WTC11 (cell line): Measurements from ENCODE around the gene CBX7. TPM values are rescaled to one million over a fixed set of nuclear protein-coding genes. Genes with fewer than 3 reads are reported as not detected.

ENCODE experiments used
- AFF4 ChIP-seq: sonication (generic); formaldehyde crosslinking; IDR thresholded peaks from 2 replicates; pipeline ENCODE4 v1.8.1; 2023; ENCODE audit warnings: mild to moderate bottlenecking, missing genetic modification reagents, borderline replicate concordance
- AR ChIP-seq: fragments of 250-450 bp; sonication (Bioruptor Pico); IDR thresholded peaks from 2 replicates; pipeline ENCODE4 v1.9.0; 2021; ENCODE audit warnings: mild to moderate bottlenecking
- ARID4B ChIP-seq: sonication (generic); formaldehyde crosslinking; IDR thresholded peaks from 2 replicates; pipeline ENCODE4 v1.8.0; 2023; ENCODE audit warnings: missing genetic modification reagents, mild to moderate bottlenecking, borderline replicate concordance
- IRF1 ChIP-seq: sonication (generic); formaldehyde crosslinking; IDR thresholded peaks from 2 replicates; pipeline ENCODE4 v1.8.0; 2023; ENCODE audit warnings: missing genetic modification reagents
- KAT7 ChIP-seq: sonication (generic); formaldehyde crosslinking; IDR thresholded peaks from 2 replicates; pipeline ENCODE4 v1.8.1; 2023; ENCODE audit warnings: missing genetic modification reagents, mild to moderate bottlenecking, borderline replicate concordance
- MAX ChIP-seq: sonication (generic); formaldehyde crosslinking; IDR thresholded peaks from 2 replicates; pipeline ENCODE4 v1.8.0; 2022; ENCODE audit warnings: mild to moderate bottlenecking, missing genetic modification reagents
- NFE2L1 ChIP-seq: sonication (generic); formaldehyde crosslinking; IDR thresholded peaks from 2 replicates; pipeline ENCODE4 v1.8.1; 2023; ENCODE audit warnings: missing genetic modification reagents
- RORB ChIP-seq: fragments of 250-450 bp; sonication (Bioruptor Pico); IDR thresholded peaks from 2 replicates; pipeline ENCODE4 v1.9.0; 2021; ENCODE audit warnings: mild to moderate bottlenecking
- SMAD3 ChIP-seq: sonication (generic); formaldehyde crosslinking; IDR thresholded peaks from 2 replicates; pipeline ENCODE4 v1.8.0; 2022; ENCODE audit warnings: missing genetic modification reagents, mild to moderate bottlenecking, borderline replicate concordance
- STAT6 ChIP-seq: sonication (generic); formaldehyde crosslinking; conservative IDR thresholded peaks from 2 replicates; pipeline ENCODE4 v1.8.1; 2023; ENCODE audit warnings: mild to moderate bottlenecking, low read depth, missing genetic modification reagents, moderate library complexity
- ZNF138 ChIP-seq: sonication (generic); formaldehyde crosslinking; conservative IDR thresholded peaks from 2 replicates; pipeline ENCODE4 v1.8.1; 2022; ENCODE audit warnings: mild to moderate bottlenecking, moderate library complexity, missing genetic modification reagents
- ZNF281 ChIP-seq: sonication (generic); formaldehyde crosslinking; IDR thresholded peaks from 2 replicates; pipeline ENCODE4 v1.8.0; 2023; ENCODE audit warnings: mild to moderate bottlenecking, missing genetic modification reagents
- ZNF423 ChIP-seq: fragments of 250-450 bp; sonication (Bioruptor Pico); IDR thresholded peaks from 2 replicates; pipeline ENCODE4 v2.1.2; 2022; ENCODE audit warnings: mild to moderate bottlenecking, moderate library complexity
- total RNA-seq: library from RNA; stranded (reverse); gene quantifications from 3 replicates; pipeline ENCODE4 v1.2.3, GENCODE V29; 2021

Gene CBX7
- total RNA-seq, 1 experiment from 2014 or later, result 10.6 TPM

GRCh38 chr22:39174498-39175352 lies 22.2 kb upstream of the CBX7 start (continued):
- TF ChIP-seq AR (CRISPR knock-in tag), result peak; percentile 75; the same call in 1 of the 2 replicates
- TF ChIP-seq SMAD3, result no peak
- no peak for TF ChIP-seq STAT6 (CRISPR knock-in tag)
- peak; percentile 14; the same call in 1 of the 2 replicates for TF ChIP-seq MAX (CRISPR knock-in tag)
- TF ChIP-seq ZNF281, result peak; percentile 98
- no peak for TF ChIP-seq KAT7 (CRISPR knock-in tag)
- peak; percentile 35; the same call in 1 of the 2 replicates for TF ChIP-seq ARID4B (CRISPR knock-in tag)
- no peak for TF ChIP-seq IRF1
- peak; percentile 11 for TF ChIP-seq ZNF423
- no peak for TF ChIP-seq AFF4 (CRISPR knock-in tag)
- no peak for TF ChIP-seq ZNF138
- TF ChIP-seq RORB, result no peak
- TF ChIP-seq NFE2L1 (CRISPR knock-in tag), result peak; percentile 17; the same call in 1 of the 2 replicates
